ENCODE results near the gene POFUT2.

Gene POFUT2

GRCh38 chr21:45297869-45298268 lies 10.2 kb upstream of the POFUT2 start:
- DNase-seq (ENCODE audit: low read depth in 2 of 2) = no peak

DNA sequence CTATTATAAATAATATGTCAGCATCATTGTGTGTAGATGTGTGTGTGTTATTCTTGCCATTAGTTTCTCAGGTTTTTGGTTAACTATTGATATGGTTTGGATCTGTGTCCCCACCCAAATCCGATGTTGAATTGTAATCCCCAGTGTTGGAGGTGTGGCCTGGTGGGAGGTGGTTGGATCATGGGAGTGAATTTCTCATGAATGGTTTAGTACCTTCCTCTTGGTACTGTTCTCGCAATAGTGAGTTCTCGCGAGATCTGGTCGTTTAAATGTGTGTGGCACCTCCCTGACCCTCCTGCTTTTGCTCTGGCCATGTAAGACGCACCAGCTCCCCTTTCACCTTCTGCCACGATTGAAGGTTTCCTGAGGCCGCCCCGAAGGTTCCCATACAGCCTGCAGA lies 9.6 kb upstream of the POFUT2 start:
- DNase-seq (ENCODE audit: low read depth in 2 of 2) = no peak

DNA sequence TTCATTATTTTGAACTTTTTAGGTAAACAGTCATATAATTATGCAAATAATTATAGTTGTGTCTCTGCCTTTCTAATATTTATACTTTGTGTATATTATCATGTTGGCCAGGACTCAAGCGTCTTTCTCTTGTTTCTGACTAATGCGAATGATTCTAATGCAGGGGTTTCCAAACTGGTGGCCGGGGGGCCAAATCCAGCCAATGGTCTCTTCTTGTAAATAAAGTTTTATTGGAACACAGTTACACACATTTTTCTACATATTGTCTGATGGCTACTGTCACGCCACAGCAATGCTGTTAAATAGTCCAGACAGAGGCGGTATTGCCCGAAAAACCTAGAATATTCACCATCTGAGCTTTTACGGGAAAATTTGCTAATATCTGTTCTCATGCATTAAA lies 8.9 kb upstream of the POFUT2 start:
- no peak for DNase-seq (ENCODE audit: low read depth in 2 of 2)

GRCh38 chr21:45295576-45296365 lies 8.1 kb upstream of the POFUT2 start:
- DNase-seq (ENCODE audit: low read depth in 2 of 2) = no peak

DNA sequence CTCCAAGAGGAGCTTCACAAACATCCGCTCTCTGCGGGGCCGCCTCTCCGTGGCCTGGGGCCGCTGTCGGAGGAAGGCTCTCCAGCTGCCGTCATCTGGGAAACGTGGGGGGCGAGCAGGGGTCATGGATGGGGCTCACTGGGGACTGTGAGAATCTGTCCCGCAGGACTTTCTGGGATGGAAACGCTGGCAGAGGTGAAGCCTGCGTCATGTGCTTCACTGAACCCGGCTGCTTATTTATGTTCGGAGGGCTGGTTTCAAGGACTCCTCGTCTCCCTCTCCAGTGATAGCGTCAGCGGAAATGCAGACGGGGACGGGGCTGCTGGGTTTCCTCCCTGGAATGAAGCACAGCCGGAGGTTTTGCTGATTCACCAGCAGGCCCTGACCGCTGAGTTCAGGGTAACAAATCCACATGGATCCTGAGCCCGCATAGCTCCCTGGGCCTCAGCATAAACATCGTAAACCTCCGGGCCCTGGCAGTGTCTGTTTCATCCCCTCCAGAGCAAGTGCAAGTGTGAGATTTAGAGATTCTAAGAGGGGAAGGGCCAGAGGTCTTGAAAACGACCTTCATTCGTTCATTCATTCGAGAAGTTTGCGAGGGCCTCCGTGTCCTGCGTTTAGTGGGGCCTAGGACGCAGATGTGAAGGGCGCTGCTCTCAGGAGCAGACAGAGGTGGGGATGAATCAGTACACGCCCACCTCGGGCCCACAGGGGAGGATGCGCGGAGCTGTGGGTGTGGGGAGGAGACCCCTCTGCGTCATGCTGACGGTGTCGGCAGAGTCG lies 7.0 kb upstream of the POFUT2 start:
- no peak for DNase-seq (ENCODE audit: low read depth in 2 of 2)

DNA sequence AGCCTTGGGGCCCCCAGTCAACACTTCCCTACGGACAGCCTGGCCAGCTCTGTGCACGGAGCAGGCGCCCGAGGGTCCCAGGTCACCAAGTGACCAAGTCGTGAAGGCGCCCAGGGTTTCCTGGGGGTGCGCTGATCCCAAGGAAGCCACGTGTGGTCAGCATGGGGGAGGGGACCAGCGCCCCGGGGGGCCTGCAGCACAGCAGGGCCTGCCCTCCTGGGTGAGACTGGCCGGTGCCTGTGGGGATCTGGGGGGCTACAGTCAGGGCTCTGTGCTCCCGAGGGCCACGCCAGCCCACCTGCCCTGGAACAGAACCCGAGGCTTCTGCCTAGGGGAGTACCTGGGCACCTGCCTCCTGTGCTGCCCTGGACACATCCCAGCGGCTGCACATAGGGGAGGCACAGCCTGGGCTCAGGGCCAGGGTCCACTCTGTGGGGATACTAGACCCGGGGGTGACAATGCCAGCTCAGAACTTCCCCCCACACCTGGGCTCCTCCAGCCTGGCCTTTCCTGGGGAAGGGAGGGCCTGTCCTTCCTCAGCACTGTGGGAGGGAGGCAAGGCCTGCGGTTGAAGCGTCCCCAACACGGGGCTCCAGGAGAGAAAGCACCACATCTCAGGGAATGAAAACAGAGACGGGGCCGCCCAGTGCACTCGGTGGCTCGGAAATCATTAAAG lies 6.2 kb upstream of the POFUT2 start:
- DNase-seq (ENCODE audit: low read depth in 2 of 2) = no peak

GRCh38 chr21:45293220-45293725 lies 5.6 kb upstream of the POFUT2 start:
- no peak for DNase-seq (ENCODE audit: low read depth in 2 of 2)

DNA sequence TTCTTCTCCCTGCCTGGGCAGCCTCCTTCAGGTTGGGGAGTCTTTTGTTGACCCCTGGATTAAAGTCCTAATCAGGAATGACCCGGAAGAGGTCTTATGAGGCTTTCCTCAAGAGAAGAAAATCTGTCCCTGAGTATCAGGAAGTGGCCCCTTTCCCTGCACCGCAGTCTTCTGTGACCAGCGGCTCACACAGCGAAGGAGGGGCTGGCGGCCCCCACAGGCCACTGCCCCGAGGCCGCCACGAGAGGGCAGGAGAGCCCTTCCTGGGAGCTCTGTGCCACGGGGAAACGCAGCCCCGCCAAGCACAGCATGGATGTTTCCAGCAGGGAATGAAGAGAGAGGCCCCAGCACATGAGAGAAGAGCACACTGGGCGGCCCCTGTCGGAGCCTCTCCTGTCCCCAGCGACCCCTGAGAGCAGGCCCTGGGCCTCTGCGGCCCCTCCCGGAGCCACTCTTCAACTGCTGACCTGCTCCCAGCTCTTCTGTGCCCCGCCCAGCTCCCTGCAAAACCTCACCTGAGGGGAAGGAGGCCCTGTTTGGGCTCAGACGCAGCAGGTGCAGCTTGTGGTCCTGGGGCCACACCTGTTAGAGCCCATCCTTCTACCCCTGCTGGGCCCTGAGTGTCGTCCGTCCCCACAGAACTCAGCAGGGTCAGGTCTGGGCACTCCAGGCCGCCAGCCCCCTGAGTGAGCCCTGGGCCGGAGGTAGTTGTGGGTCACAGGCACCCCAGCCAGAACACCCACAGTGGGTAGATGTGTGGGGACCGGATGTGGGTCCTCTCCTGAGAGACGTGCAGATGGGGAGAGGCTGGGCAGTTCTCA lies 4.9 kb upstream of the POFUT2 start:
- DNase-seq (ENCODE audit: low read depth in 2 of 2) = peak; percentile 57 to 68

DNA sequence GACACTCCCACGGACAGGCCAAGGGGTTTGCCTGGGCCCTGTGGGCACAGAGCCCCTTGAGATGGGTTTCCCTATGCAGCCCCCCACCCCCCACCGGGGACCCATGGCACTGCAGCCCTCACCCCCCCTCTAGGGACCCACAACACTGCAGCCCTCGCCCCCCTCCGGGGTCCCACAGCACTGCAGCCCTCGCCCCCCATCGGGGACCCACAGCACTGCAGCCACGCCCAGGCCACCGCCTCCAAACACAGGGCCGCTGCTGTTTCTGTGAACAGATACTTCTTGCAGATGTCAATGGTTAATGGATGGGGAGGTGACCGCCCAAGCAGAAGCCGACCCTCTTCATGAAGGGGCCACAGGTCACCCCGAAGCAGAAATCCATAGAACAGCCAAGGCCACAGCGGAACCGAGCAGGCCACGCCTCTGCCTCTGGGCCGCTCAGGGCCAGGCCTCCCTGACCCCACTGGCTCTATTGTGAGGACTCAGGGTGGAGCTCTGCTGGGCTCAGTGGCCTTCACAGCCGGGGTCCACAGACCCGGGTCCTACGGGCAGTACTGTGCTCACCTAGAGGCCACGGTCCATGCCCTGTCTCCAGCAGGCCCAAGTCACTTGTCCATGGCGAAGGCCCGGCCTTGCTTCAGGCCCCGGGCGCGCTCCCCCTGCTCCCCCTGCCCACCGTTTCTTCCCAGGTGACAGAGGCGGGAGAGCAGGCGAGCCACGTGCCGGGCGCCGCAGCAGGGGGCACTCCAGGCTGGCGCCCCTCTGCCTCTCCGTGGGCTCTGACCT lies 4.1 kb upstream of the POFUT2 start:
- no peak for DNase-seq (ENCODE audit: low read depth in 2 of 2)

GRCh38 chr21:45290948-45291612 lies 3.4 kb upstream of the POFUT2 start:
- DNase-seq (ENCODE audit: low read depth in 2 of 2) = no peak

GRCh38 chr21:45289655-45290515 lies 2.2 kb upstream of the POFUT2 start:
- DNase-seq (ENCODE audit: low read depth in 2 of 2) = no peak

DNA sequence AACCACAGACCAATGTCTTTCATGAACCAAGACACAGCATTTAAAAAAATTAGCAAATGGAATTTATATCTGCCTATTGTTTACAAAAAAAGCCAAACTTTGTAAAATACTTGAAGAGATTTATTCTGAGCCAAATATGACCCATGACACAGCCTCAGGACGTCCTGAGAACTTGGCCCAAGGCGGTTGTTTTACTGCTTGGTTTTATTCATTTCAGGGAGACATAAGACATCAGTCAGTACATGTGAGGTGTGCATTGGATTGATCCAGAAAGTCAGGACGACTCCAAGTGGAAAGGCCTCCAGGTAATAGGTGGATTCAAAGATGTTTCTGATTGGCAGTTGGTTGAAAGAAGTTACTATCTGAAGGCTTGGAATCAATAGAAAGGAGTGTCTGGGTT lies 1.4 kb upstream of the POFUT2 start:
- no peak for DNase-seq (ENCODE audit: low read depth in 2 of 2)

DNA sequence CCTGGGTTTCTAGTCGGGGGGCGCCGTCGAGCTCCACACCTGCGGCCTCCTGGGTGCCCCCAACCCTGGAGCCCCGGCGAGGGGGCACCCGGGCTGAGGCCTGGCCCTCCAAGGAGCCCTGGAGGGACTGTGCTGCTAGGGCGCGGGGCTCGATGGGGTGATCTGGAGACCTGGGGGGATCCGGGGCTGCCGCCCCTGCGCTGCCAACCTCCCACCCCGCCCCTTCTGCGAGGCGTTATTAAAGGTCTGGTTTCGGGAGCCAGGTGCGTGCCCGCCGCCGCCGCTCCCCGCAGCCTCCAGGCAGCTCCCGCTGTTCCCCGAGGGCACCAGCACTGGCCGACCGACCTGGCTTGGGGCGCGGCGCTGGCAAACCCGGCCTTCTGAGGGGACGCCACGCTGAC lies 746 bp upstream of the POFUT2 start:
- DNase-seq (ENCODE audit: low read depth in 2 of 2) = no peak

DNA sequence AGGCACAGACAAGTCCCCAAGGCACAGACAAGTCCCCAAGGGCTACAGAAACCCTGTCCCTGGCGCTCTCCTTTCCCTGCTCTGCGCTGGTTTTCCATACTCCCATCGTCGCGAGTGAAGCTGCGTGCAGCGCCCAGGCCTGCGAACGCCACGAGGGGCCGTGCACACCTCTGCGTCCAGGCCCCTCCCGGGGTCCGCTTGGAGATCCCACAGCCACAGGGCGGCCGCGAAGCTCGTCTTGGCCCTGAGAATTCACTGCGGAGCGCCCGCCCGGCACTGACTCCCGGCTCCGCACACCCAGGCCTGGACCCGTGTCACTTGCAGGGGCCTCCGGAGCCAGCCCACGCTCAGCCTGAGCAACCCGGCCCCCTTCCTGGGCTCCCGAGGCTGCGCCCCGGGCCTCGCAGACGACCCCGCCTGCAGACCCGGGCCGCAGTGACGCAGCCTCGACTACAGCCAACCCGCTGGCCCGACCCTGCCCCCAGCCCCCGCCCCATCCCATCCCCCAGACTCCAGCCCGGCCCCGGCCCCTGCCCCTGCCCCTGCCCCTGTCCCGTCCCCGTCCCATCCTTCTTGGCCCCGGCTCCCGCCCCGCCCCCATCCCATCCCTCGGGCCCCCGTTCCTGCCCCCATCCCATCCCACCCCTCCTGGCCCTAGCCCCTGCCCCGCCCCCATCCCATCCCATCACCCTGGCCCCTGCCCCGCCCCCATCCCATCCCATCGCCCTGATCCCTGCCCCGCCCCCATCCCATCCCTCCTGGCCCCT lies 841 bp downstream of the POFUT2 start:
- DNase-seq (ENCODE audit: low read depth in 2 of 2) = no peak

GRCh38 chr21:45285266-45285931 lies 2.3 kb downstream of the POFUT2 start:
- no peak for DNase-seq (ENCODE audit: low read depth in 2 of 2)

DNA sequence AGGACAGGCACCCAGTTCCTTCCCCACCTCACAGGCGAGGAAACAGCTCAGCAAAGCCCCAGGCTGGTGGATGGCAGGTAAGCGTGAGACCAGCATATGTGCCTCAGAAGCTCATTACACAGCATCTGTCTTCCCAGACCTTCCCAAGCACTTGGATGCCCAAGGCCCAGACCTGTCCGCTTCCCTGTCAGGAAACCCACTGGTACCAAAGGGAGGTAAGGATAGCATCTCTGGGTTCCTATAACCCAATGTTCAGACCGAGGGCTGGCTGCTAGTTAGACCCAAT lies 3.3 kb downstream of the POFUT2 start:
- DNase-seq (ENCODE audit: low read depth in 2 of 2) = no peak

DNA sequence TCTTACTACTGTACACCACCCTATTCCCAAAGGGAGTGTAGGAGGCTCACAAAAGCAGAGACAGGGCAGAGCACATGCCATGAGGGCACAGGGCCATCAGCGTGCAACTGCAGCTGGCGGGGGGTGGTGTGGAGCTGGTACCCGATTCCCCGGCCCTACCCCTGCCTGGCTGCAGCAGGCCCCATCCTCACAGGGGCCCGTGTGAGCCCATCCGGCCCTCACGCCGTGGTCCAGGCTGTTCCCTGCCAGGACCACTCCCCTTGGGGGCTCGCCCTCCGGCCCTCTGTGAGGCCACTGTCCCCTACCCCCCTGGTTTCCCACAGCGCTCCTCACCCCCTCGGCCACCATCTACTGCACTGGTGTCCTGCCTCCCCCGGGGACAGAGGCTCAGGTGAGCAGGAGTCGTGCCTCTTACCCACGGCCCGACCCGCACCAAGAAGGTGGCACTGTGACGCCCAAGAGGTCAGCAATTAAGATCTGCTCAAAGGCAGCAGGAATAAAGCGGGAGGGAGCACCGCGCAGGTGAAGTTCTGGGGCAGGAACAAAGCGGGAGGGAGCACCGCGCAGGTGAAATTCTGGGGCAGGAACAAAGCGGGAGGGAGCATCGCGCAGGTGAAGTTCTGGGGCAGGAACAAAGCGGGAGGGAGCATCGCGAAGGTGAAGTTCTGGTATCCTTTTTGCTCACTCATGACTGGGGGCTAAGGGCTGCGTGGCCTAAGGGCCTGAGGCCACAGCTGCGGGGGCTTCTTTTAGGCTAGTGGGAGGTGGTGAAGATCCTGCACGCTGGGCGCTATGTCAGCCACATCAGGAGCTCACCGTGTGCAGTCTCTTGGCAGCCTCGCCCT lies 3.9 kb downstream of the POFUT2 start:
- DNase-seq (ENCODE audit: low read depth in 2 of 2) = no peak
